GM23248 (cell line): ENCODE data around the gene CCM2L. TPM values are rescaled to one million over a fixed set of nuclear protein-coding genes. Genes with fewer than 3 reads are reported as not detected.

ENCODE experiments used
- DNase-seq: peaks from one replicate; pipeline ENCODE4 v3.0.0-alpha.2; 2015
- H2AFZ ChIP-seq: fragments of 200-600 bp; sonication (generic); 2 replicates; pipeline ENCODE4 v1.6.1; 2016; ENCODE audit warnings: antibody characterized with exemption
- H3F3A ChIP-seq: fragments of 200-600 bp; sonication (generic); 2 replicates; pipeline ENCODE4 v1.6.1; 2016; ENCODE audit warnings: mild to moderate bottlenecking, antibody characterized with exemption, mixed run types; ENCODE audit not compliant: insufficient read depth
- H3K27ac ChIP-seq: fragments of 200-600 bp; sonication (generic); 2 replicates; pipeline ENCODE4 v1.5.1; 2016; ENCODE audit warnings: mild to moderate bottlenecking
- H3K27me3 ChIP-seq: fragments of 200-600 bp; sonication (generic); replicated peaks from 2 replicates; pipeline ENCODE4 v1.6.1; 2016; ENCODE audit warnings: mild to moderate bottlenecking; ENCODE audit not compliant: insufficient read depth
- H3K36me3 ChIP-seq: fragments of 200-600 bp; sonication (generic); 2 replicates; pipeline ENCODE4 v1.6.1; 2016; ENCODE audit warnings: low read depth, mild to moderate bottlenecking
- H3K4me1 ChIP-seq: fragments of 200-600 bp; sonication (generic); 2 replicates; pipeline ENCODE4 v1.6.1; 2016; ENCODE audit warnings: mild to moderate bottlenecking; ENCODE audit not compliant: insufficient read depth
- H3K4me2 ChIP-seq: fragments of 200-600 bp; sonication (generic); one replicate; pipeline ENCODE4 v1.6.1; 2016; ENCODE audit warnings: mild to moderate bottlenecking; ENCODE audit not compliant: unreplicated experiment
- H3K4me3 ChIP-seq: fragments of 200-600 bp; sonication (generic); 2 replicates; pipeline ENCODE4 v1.5.1; 2016; ENCODE audit warnings: mild to moderate bottlenecking
- H3K79me2 ChIP-seq: fragments of 200-600 bp; sonication (generic); 2 replicates; pipeline ENCODE4 v1.6.1; 2016; ENCODE audit warnings: mild to moderate bottlenecking; ENCODE audit not compliant: insufficient read depth
- H3K9ac ChIP-seq: fragments of 200-600 bp; sonication (generic); 2 replicates; pipeline ENCODE4 v1.6.1; 2016; ENCODE audit warnings: mild to moderate bottlenecking
- H3K9me2 ChIP-seq: fragments of 200-600 bp; sonication (generic); 2 replicates; pipeline ENCODE4 v1.6.1; 2016; ENCODE audit warnings: mixed run types, mild to moderate bottlenecking, moderate library complexity; ENCODE audit not compliant: insufficient read depth
- H3K9me3 ChIP-seq: fragments of 200-600 bp; sonication (generic); one replicate; pipeline ENCODE4 v1.6.1; 2017; ENCODE audit warnings: low read depth
- H4K20me1 ChIP-seq: fragments of 200-600 bp; sonication (generic); 2 replicates; pipeline ENCODE4 v1.6.0; 2016; ENCODE audit not compliant: insufficient read depth
- EZH2 ChIP-seq: fragments of 200-600 bp; sonication (generic); IDR thresholded peaks from 2 replicates; pipeline ENCODE4 v1.6.1; 2018; ENCODE audit warnings: antibody characterized with exemption, mild to moderate bottlenecking; ENCODE audit not compliant: insufficient read depth, poor library complexity, severe bottlenecking
- EZH2phosphoT487 ChIP-seq: fragments of 200-600 bp; sonication (generic); IDR thresholded peaks from 2 replicates; pipeline ENCODE4 v1.6.1; 2018; ENCODE audit warnings: antibody characterized with exemption, moderate library complexity, mild to moderate bottlenecking, low read depth; ENCODE audit not compliant: insufficient read depth
- WGBS, 2 experiments: methylation state at CpG; one replicate each; pipeline ENCODE4 v1.1.6; 2015 to 2017; ENCODE audit warnings: low lambda C conversion rate in 2 of 2, low coverage in 1 of 2; ENCODE audit errors: missing lambda C conversion rate in 2 of 2; 5-methylcytosine and 5-hydroxymethylcytosine counted together
- in situ Hi-C: fragments of 300-500 bp; cut with MboI; formaldehyde crosslinking; loops from 2 replicates; pipeline ENCODE4 v1.15.0; 2020
- polyA plus RNA-seq: library from polyadenylated mRNA; unstranded; fragments of >200 nt; fragmentation: Nextera tagmentation; extraction: Ambion mirVana; gene quantifications from 2 replicates; pipeline ENCODE4 v1.2.1, GENCODE V29; 2016
- total RNA-seq: library from RNA; depleted of rRNA; stranded (reverse); fragments of >200 nt; shearing (Covaris generic); gene quantifications from 2 replicates; pipeline ENCODE4 v1.2.3, GENCODE V29; 2014

CCM2L gene
- total and polyA plus RNA-seq, 2 experiments from 2014 or later, result not detected

DNA sequence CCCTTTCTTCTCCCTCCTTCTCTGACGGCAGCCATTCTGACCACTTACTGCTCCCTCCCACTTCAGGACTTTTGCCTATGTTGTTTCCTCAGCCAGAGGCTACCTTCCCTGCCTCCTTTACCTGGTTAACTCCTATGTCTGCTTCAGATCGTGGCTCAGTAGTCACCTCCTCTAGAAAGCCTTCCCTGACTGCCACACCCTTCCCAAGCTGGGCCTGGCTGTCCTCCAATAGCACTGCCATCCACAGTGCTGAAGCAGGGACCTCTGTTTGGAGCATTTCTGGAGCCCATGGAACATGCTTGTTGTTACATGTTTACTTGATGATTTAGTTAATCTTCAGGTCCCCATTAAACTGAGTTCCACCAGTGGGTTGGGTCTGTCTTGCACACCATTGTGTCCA is 28.5 kb upstream of the CCM2L start:
- 35 to 43% methylated on average over 2 of the region's 2 CpGs for WGBS, 2 experiments
- no peak overlapping the region for H2AFZ ChIP-seq
- H3K9me3 ChIP-seq, result no peaks in the 10 kb centered on the region
- in situ Hi-C loops, result no loop called here
- no peaks in the 10 kb centered on the region for H3K36me3 ChIP-seq
- H4K20me1 ChIP-seq, result no peaks in the 10 kb centered on the region
- no peaks in the 10 kb centered on the region for H3K9me2 ChIP-seq
- peaks cover 49% of the 10 kb centered on the region for H3K27me3 ChIP-seq
- no peaks in the 10 kb centered on the region for H3F3A ChIP-seq
- H3K4me3 ChIP-seq, result no peak overlapping the region
- DNase-seq, result no peak
- H3K9ac ChIP-seq, result no peak overlapping the region
- no peak overlapping the region for H3K4me2 ChIP-seq
- no peaks in the 10 kb centered on the region for H3K4me1 ChIP-seq
- H3K27ac ChIP-seq, result no peak overlapping the region
- H3K79me2 ChIP-seq, result no peaks in the 10 kb centered on the region
- TF ChIP-seq EZH2, result no peak
- TF ChIP-seq EZH2phosphoT487, result no peak

DNA sequence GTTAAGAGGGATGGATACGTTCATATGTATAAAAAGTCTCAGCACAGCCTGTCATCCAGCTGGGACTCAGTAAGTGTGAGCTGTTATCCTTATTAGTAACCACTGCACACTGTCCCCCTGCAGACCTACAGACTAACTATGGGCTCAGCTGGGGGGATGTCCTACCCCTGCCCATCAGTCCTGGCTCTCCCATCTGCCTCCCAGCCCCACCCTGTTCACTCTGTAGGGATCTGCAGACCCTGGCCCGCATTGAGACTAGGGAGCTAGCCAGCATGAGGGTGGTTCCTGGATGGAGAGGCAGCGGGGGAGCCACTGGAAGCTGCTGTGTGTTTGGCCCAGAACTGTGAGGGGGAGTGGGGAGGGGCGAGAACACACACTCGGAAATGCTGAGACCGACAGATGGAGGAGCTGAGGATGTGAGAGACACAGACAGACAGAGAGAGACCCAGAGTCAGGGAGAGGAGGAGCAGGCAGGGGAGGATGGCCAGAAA is 25.2 kb upstream of the CCM2L start:
- H3K4me2 ChIP-seq, result no peak overlapping the region
- 9% methylated on average over 6 of the region's 6 CpGs for WGBS, 2 experiments
- H3K9me2 ChIP-seq, result no peaks in the 10 kb centered on the region
- no peak overlapping the region for H3K9ac ChIP-seq
- TF ChIP-seq EZH2phosphoT487 (no peak), EZH2 (no peak)
- in situ Hi-C loops, result no loop called here
- H3K79me2 ChIP-seq, result no peaks in the 10 kb centered on the region
- H3K4me1 ChIP-seq, result no peaks in the 10 kb centered on the region
- H3K9me3 ChIP-seq, result no peaks in the 10 kb centered on the region
- no peaks in the 10 kb centered on the region for H3F3A ChIP-seq
- H3K27me3 ChIP-seq, result peaks cover 34% of the 10 kb centered on the region
- no peaks in the 10 kb centered on the region for H3K36me3 ChIP-seq
- no peak overlapping the region for H2AFZ ChIP-seq
- no peak overlapping the region for H3K4me3 ChIP-seq
- no peak overlapping the region for H3K27ac ChIP-seq
- no peaks in the 10 kb centered on the region for H4K20me1 ChIP-seq
- no peak for DNase-seq

DNA sequence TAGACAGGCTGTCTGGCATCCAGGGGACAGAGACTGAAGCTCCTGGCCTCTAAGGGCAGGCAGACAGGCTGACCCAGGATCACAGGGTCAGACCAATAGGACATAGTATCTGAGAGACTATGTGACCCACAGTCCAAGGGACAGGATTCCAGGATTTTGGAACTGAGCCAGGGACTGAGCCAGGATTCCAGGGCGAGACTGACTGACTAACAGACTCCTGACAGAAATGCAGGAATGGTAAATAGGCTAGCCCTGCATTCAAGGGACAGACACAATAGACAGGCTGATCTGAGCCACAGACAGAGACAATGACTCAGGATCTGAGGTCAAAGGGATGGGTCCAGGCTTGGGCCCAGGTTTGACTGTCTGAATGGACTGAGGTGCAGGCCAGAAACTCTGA is 22.5 kb upstream of the CCM2L start:
- Histone ChIP-seq H3K27ac (no peak overlapping the region), H3K4me3 (no peak overlapping the region), H3K4me2 (no peak overlapping the region), H3K36me3 (no peaks in the 10 kb centered on the region), H3K9ac (no peak overlapping the region), H3K9me3 (no peaks in the 10 kb centered on the region), H4K20me1 (no peaks in the 10 kb centered on the region), H3K27me3 (peaks cover 30% of the 10 kb centered on the region), H2AFZ (no peak overlapping the region), H3K9me2 (no peaks in the 10 kb centered on the region), H3F3A (no peaks in the 10 kb centered on the region), H3K4me1 (no peaks in the 10 kb centered on the region), H3K79me2 (no peaks in the 10 kb centered on the region)
- in situ Hi-C loops, result no loop called here
- DNase-seq, result peak; percentile 32
- TF ChIP-seq EZH2 (no peak), EZH2phosphoT487 (no peak)
- WGBS, 2 experiments, result 13 to 14% methylated on average over 1 of the region's 1 CpG

DNA sequence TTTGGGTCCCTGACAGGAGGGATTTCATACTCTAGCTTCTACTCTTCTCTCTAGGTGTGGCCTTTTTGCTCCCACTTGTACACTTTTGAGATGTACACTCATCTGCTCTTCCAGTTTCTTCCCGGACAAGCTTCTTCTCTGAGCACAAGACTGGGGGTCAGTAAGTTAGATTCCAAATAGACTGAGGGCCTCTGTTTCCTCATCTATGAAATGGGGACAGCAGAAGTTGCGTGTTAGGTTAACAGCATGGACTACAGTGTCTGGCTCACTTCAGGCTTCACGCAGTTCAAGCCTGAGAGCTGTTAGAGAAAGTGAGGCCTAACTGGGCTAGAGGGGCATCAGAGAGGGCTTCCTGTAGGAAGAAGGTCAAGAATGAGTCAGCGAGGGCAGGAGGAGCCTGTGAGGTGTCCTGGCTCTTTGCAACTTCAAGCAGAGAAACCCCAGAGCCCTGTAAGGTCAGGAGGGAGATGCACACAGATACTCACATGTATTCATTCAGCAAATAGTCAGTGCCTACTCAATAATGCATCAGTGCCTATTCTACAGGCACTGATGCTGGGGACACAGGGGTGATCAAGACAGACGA is 21.7 kb upstream of the CCM2L start:
- no peaks in the 10 kb centered on the region for H3K9me2 ChIP-seq
- no peak for TF ChIP-seq EZH2phosphoT487
- no peak for TF ChIP-seq EZH2
- DNase-seq, result no peak
- H3K79me2 ChIP-seq, result no peaks in the 10 kb centered on the region
- H3K27me3 ChIP-seq, result peaks cover 29% of the 10 kb centered on the region
- no peaks in the 10 kb centered on the region for H3K9me3 ChIP-seq
- in situ Hi-C loops, result no loop called here
- no peak overlapping the region for H3K4me2 ChIP-seq
- H3F3A ChIP-seq, result no peaks in the 10 kb centered on the region
- H4K20me1 ChIP-seq, result no peaks in the 10 kb centered on the region
- H3K36me3 ChIP-seq, result no peaks in the 10 kb centered on the region
- no peaks in the 10 kb centered on the region for H3K4me1 ChIP-seq
- no peak overlapping the region for H3K9ac ChIP-seq
- no peak overlapping the region for H3K27ac ChIP-seq
- 61 to 70% methylated on average over 5 of the region's 5 CpGs for WGBS, 2 experiments
- H3K4me3 ChIP-seq, result no peak overlapping the region
- no peak overlapping the region for H2AFZ ChIP-seq
